BLaER1 treated with 17β-estradiol and CSF1 and Interleukin-3, amounts not matched to agents 10 nM and 100 nM (cell line): ENCODE measurements around the gene HAGH.

Source experiments
- H3K27ac ChIP-seq, 11 experiments: shearing (Covaris generic); formaldehyde crosslinking; 2 replicates each; pipeline ENCODE4 v1.8.1; 2022
- H3K27me3 ChIP-seq, 11 experiments: shearing (Covaris generic); formaldehyde crosslinking; 2 replicates each; pipeline ENCODE4 v1.8.1; 2022
- H3K36me3 ChIP-seq, 11 experiments: shearing (Covaris generic); formaldehyde crosslinking; 2 replicates each; pipeline ENCODE4 v1.8.1; 2022
- H3K4me1 ChIP-seq, 10 experiments: shearing (Covaris generic); formaldehyde crosslinking; 2 replicates each; pipeline ENCODE4 v1.8.1; 2022
- H3K4me2 ChIP-seq, 11 experiments: shearing (Covaris generic); formaldehyde crosslinking; 2 replicates each; pipeline ENCODE4 v1.8.1; 2022
- H3K4me3 ChIP-seq, 10 experiments: shearing (Covaris generic); formaldehyde crosslinking; 2 replicates each; pipeline ENCODE4 v1.8.1; 2022
- H3K9ac ChIP-seq, 11 experiments: shearing (Covaris generic); formaldehyde crosslinking; 2 replicates each; pipeline ENCODE4 v1.8.1; 2022
- H3K9me3 ChIP-seq, 11 experiments: shearing (Covaris generic); formaldehyde crosslinking; replicated peaks in 1 of 11; 2 replicates each; pipeline ENCODE4 v1.8.1; 2022
- H4K20me1 ChIP-seq, 11 experiments: shearing (Covaris generic); formaldehyde crosslinking; 2 replicates each; pipeline ENCODE4 v1.8.1; 2022
- Cebpa-rat ChIP-seq, 11 experiments: shearing (Covaris generic); IDR thresholded peaks; 2 replicates each; pipeline ENCODE4 v1.8.1; 2022

Gene HAGH

DNA sequence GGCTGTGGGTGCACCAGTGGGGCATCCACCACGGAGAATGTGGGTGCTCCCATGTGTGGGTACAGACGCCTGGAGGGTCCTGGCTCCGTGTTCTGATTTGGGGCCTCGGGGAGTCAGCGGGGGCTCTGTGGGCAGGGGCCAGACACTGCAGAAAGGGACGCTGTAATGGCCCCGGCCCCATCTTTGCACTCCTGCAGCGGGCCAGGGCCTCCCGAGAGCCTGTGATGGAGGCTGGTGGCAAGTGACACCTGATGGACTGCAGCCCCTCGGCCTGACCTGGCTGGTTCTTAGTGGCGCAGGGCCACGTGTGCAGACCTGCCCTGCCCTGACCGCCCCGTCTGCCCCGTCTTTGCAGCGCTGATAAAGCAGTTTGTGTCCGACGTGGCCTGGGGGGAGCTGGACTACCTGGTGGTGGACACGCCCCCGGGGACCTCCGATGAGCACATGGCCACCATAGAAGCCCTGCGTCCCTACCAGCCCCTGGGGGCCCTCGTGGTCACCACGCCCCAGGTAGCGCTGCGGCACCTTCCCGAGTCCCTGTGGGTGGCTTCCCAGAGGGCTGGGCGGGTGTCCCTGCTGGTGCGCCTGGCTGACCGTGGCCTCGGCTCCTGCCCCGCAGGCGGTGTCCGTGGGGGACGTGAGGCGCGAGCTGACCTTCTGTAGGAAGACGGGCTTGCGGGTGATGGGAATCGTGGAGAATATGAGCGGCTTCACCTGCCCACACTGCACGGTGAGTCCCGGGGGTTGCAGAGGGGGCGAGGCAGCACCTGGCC is 39.1 kb downstream of the HAGH start:
- peaks cover 20 to 96% (median 81%) of the 10 kb centered on the region in 11 experiments; a peak in 21 of 22 replicates for H4K20me1 ChIP-seq
- no peak overlapping the region for H3K4me2 ChIP-seq
- peaks cover 9 to 16% (median 11%) of the 10 kb centered on the region in 10 experiments for H3K4me1 ChIP-seq
- no peak overlapping the region for H3K27ac ChIP-seq
- no peak overlapping the region for H3K4me3 ChIP-seq
- no peak overlapping the region for H3K9ac ChIP-seq
- peaks cover 50 to 83% (median 75%) of the 10 kb centered on the region in 11 experiments for H3K36me3 ChIP-seq
- TF ChIP-seq Cebpa-rat (IDR thresholded peaks at IDR 0.05): no peak
- H3K9me3 ChIP-seq: no peaks in the 10 kb centered on the region
- H3K27me3 ChIP-seq: no peaks in the 10 kb centered on the region

- TF ChIP-seq Cebpa-rat (IDR thresholded peaks at IDR 0.05): no peak
- Histone ChIP-seq H3K9ac (no peak overlapping the region), H3K4me3 (no peak overlapping the region), H3K27me3 (no peaks in the 10 kb centered on the region), H3K27ac (no peak overlapping the region), H4K20me1 (peaks cover 20 to 93% (median 78%) of the 10 kb centered on the region in 11 experiments; a peak in 21 of 22 replicates), H3K4me2 (no peak overlapping the region), H3K4me1 (peaks cover 9 to 16% (median 11%) of the 10 kb centered on the region in 10 experiments), H3K9me3 (no peaks in the 10 kb centered on the region), H3K36me3 (peaks cover 50 to 78% (median 72%) of the 10 kb centered on the region in 11 experiments)
These were observed 39.6 kb downstream of the HAGH start for GRCh38 chr16:1787056-1787321.

- TF ChIP-seq Cebpa-rat (IDR thresholded peaks at IDR 0.05): no peak
- Histone ChIP-seq H3K9ac (peak overlapping the region in 1 of 11 experiments; percentile 9; a peak in 1 of 22 replicates), H3K9me3 (no peaks in the 10 kb centered on the region), H3K4me2 (no peak overlapping the region), H3K4me1 (peaks cover 11 to 19% (median 14%) of the 10 kb centered on the region in 10 experiments), H3K27me3 (no peaks in the 10 kb centered on the region), H3K4me3 (no peak overlapping the region), H3K36me3 (peaks cover 50 to 73% (median 66%) of the 10 kb centered on the region in 11 experiments), H4K20me1 (peaks cover 24 to 93% (median 83%) of the 10 kb centered on the region in 11 experiments; a peak in 21 of 22 replicates), H3K27ac (no peak overlapping the region)
These were observed 40.2 kb downstream of the HAGH start for GRCh38 chr16:1786242-1787055.

- H3K4me3 ChIP-seq: no peak overlapping the region
- H4K20me1 ChIP-seq: peaks cover 30 to 93% (median 86%) of the 10 kb centered on the region in 11 experiments; a peak in 21 of 22 replicates
- peaks cover 53 to 71% (median 63%) of the 10 kb centered on the region in 11 experiments for H3K36me3 ChIP-seq
- H3K4me2 ChIP-seq: no peak overlapping the region; a peak in 1 of 22 replicates
- no peak for TF ChIP-seq Cebpa-rat (IDR thresholded peaks at IDR 0.05)
- no peaks in the 10 kb centered on the region for H3K27me3 ChIP-seq
- H3K27ac ChIP-seq: no peak overlapping the region
- H3K9ac ChIP-seq: peak overlapping the region in 3 of 11 experiments; percentile 5 to 18 (median 9); a peak in 2 of 22 replicates
- H3K4me1 ChIP-seq: peaks cover 17 to 26% (median 20%) of the 10 kb centered on the region in 10 experiments
- H3K9me3 ChIP-seq: no peaks in the 10 kb centered on the region
These were observed 40.8 kb downstream of the HAGH start for GRCh38 chr16:1785846-1786170.

- TF ChIP-seq Cebpa-rat (IDR thresholded peaks at IDR 0.05): no peak
- H3K36me3 ChIP-seq: peaks cover 56 to 71% (median 62%) of the 10 kb centered on the region in 11 experiments
- H3K9ac ChIP-seq: peak overlapping the region in 7 of 11 experiments; percentile 5 to 89 (median 17); a peak in 4 of 22 replicates
- H3K4me3 ChIP-seq: no peak overlapping the region
- H3K27me3 ChIP-seq: no peaks in the 10 kb centered on the region
- peaks cover 36 to 93% (median 86%) of the 10 kb centered on the region in 11 experiments; a peak in 21 of 22 replicates for H4K20me1 ChIP-seq
- H3K4me2 ChIP-seq: peak overlapping the region in 1 of 11 experiments; percentile 3; a peak in 3 of 22 replicates
- peaks cover 21 to 31% (median 23%) of the 10 kb centered on the region in 10 experiments for H3K4me1 ChIP-seq
- H3K27ac ChIP-seq: no peak overlapping the region
- H3K9me3 ChIP-seq: no peaks in the 10 kb centered on the region
These were observed 41.4 kb downstream of the HAGH start for GRCh38 chr16:1784977-1785845.

- H3K4me2 ChIP-seq: peak within 1 kb of the TSS; percentile 83 to 99 (median 96)
- H3K36me3 ChIP-seq: peaks cover 51 to 71% (median 57%) of the 10 kb centered on the region in 11 experiments
- H3K9ac ChIP-seq: peak within 1 kb of the TSS; percentile 83 to 95 (median 89)
- no peak for TF ChIP-seq Cebpa-rat (IDR thresholded peaks at IDR 0.05)
- peak within 1 kb of the TSS; percentile 78 to 99 (median 88) for H3K4me3 ChIP-seq
- no peaks in the 10 kb centered on the region for H3K9me3 ChIP-seq
- H3K4me1 ChIP-seq: peaks cover 21 to 40% (median 23%) of the 10 kb centered on the region in 10 experiments
- peaks cover 61 to 91% (median 86%) of the 10 kb centered on the region in 11 experiments for H4K20me1 ChIP-seq
- peak within 1 kb of the TSS; percentile 54 to 91 (median 83); a peak in 21 of 22 replicates for H3K27ac ChIP-seq
- no peaks in the 10 kb centered on the region for H3K27me3 ChIP-seq
These were observed 44.0 kb downstream of the HAGH start, which contains the start of the genes NUBP2 and SPSB3 for GRCh38 chr16:1782408-1783264. NUBP2 (plus strand) TSS chr16:1782960; CDS start chr16:1783021, 61 bp downstream. SPSB3 (minus strand) TSS chr16:1782571; CDS start chr16:1781483, 1,088 bp downstream.

DNA sequence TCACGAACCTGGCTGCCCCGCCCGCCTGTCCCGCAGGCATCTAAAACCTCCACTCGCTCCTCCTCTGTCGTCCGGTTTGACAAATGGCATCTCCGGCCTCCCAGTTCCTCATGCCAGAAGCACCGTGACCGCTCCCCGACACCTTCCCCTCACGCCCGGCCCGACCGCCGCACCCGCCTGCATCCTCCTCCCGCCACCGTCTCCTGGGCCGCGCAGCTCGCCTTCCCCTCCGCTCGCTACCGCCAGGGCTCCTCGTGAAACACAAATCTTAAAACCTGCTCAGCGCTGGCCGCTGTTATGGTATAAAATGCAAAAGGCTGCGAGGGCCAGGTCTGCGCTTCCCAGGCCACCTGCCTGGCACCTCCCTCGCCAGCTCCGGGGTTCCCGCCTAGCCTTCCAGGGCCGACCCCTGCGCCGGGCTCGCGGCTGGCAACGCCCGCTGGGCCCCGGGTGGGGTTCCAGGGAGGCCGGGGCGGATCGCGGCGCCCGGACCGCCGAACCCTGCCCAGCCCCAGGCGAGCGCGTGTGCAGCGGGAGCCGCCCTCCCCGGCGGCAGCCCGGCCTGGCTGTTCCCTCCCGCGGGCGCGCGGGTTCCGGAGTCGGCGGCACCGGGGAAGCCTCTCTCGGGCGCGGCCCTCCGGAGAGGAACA is 44.7 kb downstream of the HAGH start:
- Histone ChIP-seq H3K4me3 (peak overlapping the region; percentile 78 to 99 (median 88)), H3K4me1 (peaks cover 22 to 40% (median 27%) of the 10 kb centered on the region in 10 experiments), H3K27me3 (no peaks in the 10 kb centered on the region), H3K36me3 (peaks cover 51 to 71% (median 57%) of the 10 kb centered on the region in 11 experiments), H3K27ac (peak overlapping the region; percentile 54 to 86 (median 80); a peak in 21 of 22 replicates), H3K9me3 (no peaks in the 10 kb centered on the region), H3K9ac (peak overlapping the region; percentile 83 to 95 (median 88)), H4K20me1 (peaks cover 63 to 91% (median 86%) of the 10 kb centered on the region in 11 experiments), H3K4me2 (peak overlapping the region; percentile 83 to 99 (median 95))
- TF ChIP-seq Cebpa-rat (IDR thresholded peaks at IDR 0.05): no peak
